Upper lobe of left lung (tissue), 4 donors: ENCODE measurements around the gene MAJIN.

Source experiments
- POLR2A ChIP-seq, 4 donors: fragments of 450-650 bp; IDR thresholded peaks; one replicate each; pipeline ENCODE4 v1.5.1; 2016 to 2017; ENCODE audit warnings: antibody characterized with exemption in 4 of 4, mild to moderate bottlenecking in 2 of 4
- POLR2AphosphoS5 ChIP-seq, 2 donors: sonication (generic); formaldehyde crosslinking; IDR thresholded peaks; one replicate each; pipeline ENCODE4 v1.5.1; 2017; ENCODE audit warnings: antibody characterized with exemption in 2 of 2
- TF ChIP-seq, protein P1 (sequence below), 6 experiments: fragments of 450-650 bp in 4 of 6; fragments of 200-600 bp in 2 of 6; sonication (generic) in 2 of 6; IDR thresholded peaks; one replicate each; pipeline ENCODE4 v1.5.1; 2016 to 2019; ENCODE audit warnings: antibody characterized with exemption in 6 of 6

DNA sequence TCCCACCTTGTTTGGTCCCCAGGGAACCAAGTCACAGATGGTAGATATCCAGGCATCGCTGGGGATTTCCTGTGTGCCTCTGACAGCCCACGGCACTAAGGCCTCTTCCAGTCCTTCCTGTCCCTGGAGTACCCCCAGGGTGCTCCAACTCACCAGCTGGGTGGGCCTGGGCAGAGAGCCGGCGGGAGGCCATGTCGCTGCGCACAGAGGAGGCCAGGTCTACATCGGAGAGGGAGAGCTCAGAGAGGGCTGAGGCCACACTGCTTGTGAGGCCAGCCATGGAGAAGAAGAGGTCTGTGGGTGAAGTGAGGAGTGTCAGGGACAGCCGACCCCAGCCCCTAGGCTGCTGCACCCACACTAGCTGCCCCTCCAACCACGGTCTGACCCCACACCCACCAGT lies 60.2 kb downstream of the MAJIN start:
- TF ChIP-seq, protein P1, sequence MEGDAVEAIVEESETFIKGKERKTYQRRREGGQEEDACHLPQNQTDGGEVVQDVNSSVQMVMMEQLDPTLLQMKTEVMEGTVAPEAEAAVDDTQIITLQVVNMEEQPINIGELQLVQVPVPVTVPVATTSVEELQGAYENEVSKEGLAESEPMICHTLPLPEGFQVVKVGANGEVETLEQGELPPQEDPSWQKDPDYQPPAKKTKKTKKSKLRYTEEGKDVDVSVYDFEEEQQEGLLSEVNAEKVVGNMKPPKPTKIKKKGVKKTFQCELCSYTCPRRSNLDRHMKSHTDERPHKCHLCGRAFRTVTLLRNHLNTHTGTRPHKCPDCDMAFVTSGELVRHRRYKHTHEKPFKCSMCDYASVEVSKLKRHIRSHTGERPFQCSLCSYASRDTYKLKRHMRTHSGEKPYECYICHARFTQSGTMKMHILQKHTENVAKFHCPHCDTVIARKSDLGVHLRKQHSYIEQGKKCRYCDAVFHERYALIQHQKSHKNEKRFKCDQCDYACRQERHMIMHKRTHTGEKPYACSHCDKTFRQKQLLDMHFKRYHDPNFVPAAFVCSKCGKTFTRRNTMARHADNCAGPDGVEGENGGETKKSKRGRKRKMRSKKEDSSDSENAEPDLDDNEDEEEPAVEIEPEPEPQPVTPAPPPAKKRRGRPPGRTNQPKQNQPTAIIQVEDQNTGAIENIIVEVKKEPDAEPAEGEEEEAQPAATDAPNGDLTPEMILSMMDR (IDR thresholded peaks at IDR 0.05): no peak
- TF ChIP-seq POLR2A (IDR thresholded peaks at IDR 0.05): no peak
- no peak for TF ChIP-seq POLR2AphosphoS5 (IDR thresholded peaks at IDR 0.05)
